ENCODE measurements around the gene CNTN6. TPM values are rescaled to one million over a fixed set of nuclear protein-coding genes. Genes with fewer than 3 reads are reported as not detected.

The CNTN6 gene
- total and polyA plus RNA-seq, 4 donors = 0.01 to 0.05 TPM; not detected in 2

DNA sequence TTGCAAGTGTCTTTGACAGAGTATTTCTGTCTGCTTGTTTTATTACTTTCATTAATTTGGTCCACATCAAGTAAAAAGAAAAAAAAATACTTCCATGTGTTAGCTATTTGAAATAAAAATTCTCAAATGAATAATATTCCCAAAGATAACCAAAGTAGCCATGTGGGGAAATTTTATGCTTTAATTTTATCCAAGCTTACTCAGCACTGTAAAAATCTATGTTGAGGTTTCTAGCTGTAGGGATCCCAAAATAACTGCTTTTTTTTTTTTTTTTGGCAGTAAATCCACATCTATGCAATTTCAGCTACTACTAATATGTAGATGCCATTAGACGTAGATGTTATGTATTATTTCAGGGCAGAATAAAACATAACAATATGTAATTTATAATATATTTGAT lies 35.4 kb upstream of the CNTN6 start:
- Histone ChIP-seq H3K27me3 (ENCODE audit: control insufficient read depth in 4 of 4, insufficient read depth in 4 of 4, low read length in 3 of 4) (no peaks in the 10 kb centered on the region), H3K27ac (ENCODE audit: low read depth in 1 of 2, low read length in 2 of 2) (no peak overlapping the region), H3K4me1 (ENCODE audit: control insufficient read depth in 4 of 4, insufficient read depth in 4 of 4, low read length in 3 of 4) (no peaks in the 10 kb centered on the region), H3K9me3 (ENCODE audit: control insufficient read depth in 4 of 4, low read length in 3 of 4) (no peaks in the 10 kb centered on the region), H3K36me3 (ENCODE audit: control insufficient read depth in 4 of 4, insufficient read depth in 3 of 4, low read depth in 1 of 4, low read length in 3 of 4) (no peaks in the 10 kb centered on the region), H3K4me3 (ENCODE audit: low read depth in 1 of 3, low read length in 3 of 3) (no peak overlapping the region), H3K9ac (ENCODE audit: low read depth in 1 of 2, low read length in 2 of 2) (no peak overlapping the region)
- 71% methylated on average over 1 of the region's 1 CpG for WGBS
- no peak for TF ChIP-seq TAF1 (conservative IDR thresholded peaks at IDR 0.05)
- no peak for TF ChIP-seq HNF4A (conservative IDR thresholded peaks at IDR 0.05)
- TF ChIP-seq JUND (IDR thresholded peaks at IDR 0.05) = no peak
- TF ChIP-seq MAX (IDR thresholded peaks at IDR 0.05) = no peak
- TF ChIP-seq HNF4G (IDR thresholded peaks at IDR 0.05) = no peak
- TF ChIP-seq REST (IDR thresholded peaks at IDR 0.05) = no peak
- TF ChIP-seq SP1 (IDR thresholded peaks at IDR 0.05) = no peak
- TF ChIP-seq ATF3 (IDR thresholded peaks at IDR 0.05) = no peak
- TF ChIP-seq RXRA (IDR thresholded peaks at IDR 0.05) = no peak
- no peak for TF ChIP-seq RAD21 (IDR thresholded peaks at IDR 0.05)
- no peak for TF ChIP-seq EGR1 (IDR thresholded peaks at IDR 0.05; ENCODE audit: low read depth in 2 of 2)
- TF ChIP-seq FOXA2 (IDR thresholded peaks at IDR 0.05) = no peak
- TF ChIP-seq FOXA1 (IDR thresholded peaks at IDR 0.05) = no peak
- no peak for TF ChIP-seq YY1 (IDR thresholded peaks at IDR 0.05)
- no peak for TF ChIP-seq GABPA (IDR thresholded peaks at IDR 0.05 in 1 of 2, conservative IDR thresholded peaks at IDR 0.05 in 1 of 2)
- no peak for TF ChIP-seq NR2F2 (IDR thresholded peaks at IDR 0.05)
- TF ChIP-seq, protein P1, sequence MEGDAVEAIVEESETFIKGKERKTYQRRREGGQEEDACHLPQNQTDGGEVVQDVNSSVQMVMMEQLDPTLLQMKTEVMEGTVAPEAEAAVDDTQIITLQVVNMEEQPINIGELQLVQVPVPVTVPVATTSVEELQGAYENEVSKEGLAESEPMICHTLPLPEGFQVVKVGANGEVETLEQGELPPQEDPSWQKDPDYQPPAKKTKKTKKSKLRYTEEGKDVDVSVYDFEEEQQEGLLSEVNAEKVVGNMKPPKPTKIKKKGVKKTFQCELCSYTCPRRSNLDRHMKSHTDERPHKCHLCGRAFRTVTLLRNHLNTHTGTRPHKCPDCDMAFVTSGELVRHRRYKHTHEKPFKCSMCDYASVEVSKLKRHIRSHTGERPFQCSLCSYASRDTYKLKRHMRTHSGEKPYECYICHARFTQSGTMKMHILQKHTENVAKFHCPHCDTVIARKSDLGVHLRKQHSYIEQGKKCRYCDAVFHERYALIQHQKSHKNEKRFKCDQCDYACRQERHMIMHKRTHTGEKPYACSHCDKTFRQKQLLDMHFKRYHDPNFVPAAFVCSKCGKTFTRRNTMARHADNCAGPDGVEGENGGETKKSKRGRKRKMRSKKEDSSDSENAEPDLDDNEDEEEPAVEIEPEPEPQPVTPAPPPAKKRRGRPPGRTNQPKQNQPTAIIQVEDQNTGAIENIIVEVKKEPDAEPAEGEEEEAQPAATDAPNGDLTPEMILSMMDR (IDR thresholded peaks at IDR 0.05; ENCODE audit: low read depth, low read length, missing input control) = no peak
- TF ChIP-seq ZBTB33 (IDR thresholded peaks at IDR 0.05) = no peak
- no peak for DNase-seq (ENCODE audit: low spot score)

Measured in liver (tissue), 9 donors.